Activated CD8-positive, alpha-beta memory T cell treated with anti-CD3 and anti-CD28 coated beads, Interleukin-2, amount 10 ng/mL, durations not matched to agents 7 days and 5 days (primary cell): ENCODE data around the gene KNSTRN. TPM values are rescaled to one million over a fixed set of nuclear protein-coding genes. Genes with fewer than 3 reads are reported as not detected.

Source experiments
- ATAC-seq: fragments of 150-1000 bp; cut with Tn5 transposase; one replicate; pipeline ENCODE4 v1.10.0; 2021; ENCODE audit warnings: moderate library complexity
- CTCF ChIA-PET: fragments of 350-600 bp; sonication (Branson Sonifier 250); formaldehyde crosslinking; loops from one replicate; lab custom pipeline; 2021; ENCODE audit warnings: antibody characterized with exemption; lab: Charles Lee
- DNase-seq: peaks from one replicate; pipeline ENCODE4 v3.0.0-alpha.2; 2020
- H3K27ac Mint-ChIP-seq: one replicate; pipeline ENCODE4 v1.8.0; 2021; ENCODE audit warnings: mild to moderate bottlenecking, mixed read lengths
- H3K27me3 Mint-ChIP-seq: one replicate; pipeline ENCODE4 v1.8.0; 2021; ENCODE audit warnings: mixed read lengths
- H3K36me3 Mint-ChIP-seq: one replicate; pipeline ENCODE4 v1.8.0; 2021; ENCODE audit warnings: mild to moderate bottlenecking, mixed read lengths
- H3K4me1 Mint-ChIP-seq: one replicate; pipeline ENCODE4 v1.8.0; 2021; ENCODE audit warnings: mixed read lengths
- H3K4me3 Mint-ChIP-seq: one replicate; pipeline ENCODE4 v1.8.0; 2021; ENCODE audit warnings: mild to moderate bottlenecking, moderate library complexity, mixed read lengths
- H3K9me3 Mint-ChIP-seq: one replicate; pipeline ENCODE4 v1.8.0; 2022; ENCODE audit warnings: low read depth, mixed read lengths
- total RNA-seq, 2 experiments: library from RNA; stranded (reverse); gene quantifications; one replicate each; pipeline ENCODE4 v1.2.3, GENCODE V29; 2021

KNSTRN gene
- total RNA-seq, 2 experiments from 2014 or later, result 77.1 to 82.0 TPM

DNA sequence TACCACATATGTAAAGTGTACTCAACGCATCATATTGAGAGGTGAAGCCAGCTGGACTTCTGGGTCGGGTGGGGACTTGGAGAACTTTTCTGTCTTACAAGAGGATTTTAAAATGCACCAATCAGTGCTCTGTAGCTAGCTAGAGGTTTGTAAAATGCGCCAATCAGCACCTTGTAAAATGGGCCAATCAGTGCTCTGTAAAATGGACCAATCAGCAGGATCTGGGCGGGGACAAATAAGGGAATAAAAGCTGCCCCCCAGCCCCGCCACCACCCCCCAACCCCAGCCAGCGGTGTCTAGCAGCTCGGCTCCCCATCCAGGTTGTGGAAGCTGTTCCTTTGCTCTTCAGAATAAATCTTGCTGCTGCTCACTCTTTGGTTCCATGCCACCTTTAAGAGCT is 16.8 kb downstream of the KNSTRN start:
- no peak for DNase-seq
- no peak overlapping the region for H3K4me3 Mint-ChIP-seq
- CTCF ChIA-PET, result interaction anchor here (1.4 to 1.6 kb wide), 3 partner anchors 32 to 92 kb away, joined by 3 to 6 read pairs (median 5); partner anchors contain the start of gene PLCB2

GRCh38 chr15:40405501-40406381 is 23.2 kb downstream of the KNSTRN start, which contains the start of gene IVD:
Gene IVD (plus strand): TSS chr15:40405795. CDS start chr15:40405828, 33 bp downstream.
- Mint-ChIP-seq H3K4me1 (peaks cover 54% of the 10 kb centered on the region), H3K9me3 (no peaks in the 10 kb centered on the region), H3K4me3 (peak within 1 kb of the TSS; percentile 76), H3K36me3 (peaks cover 18% of the 10 kb centered on the region), H3K27ac (peak within 1 kb of the TSS; percentile 90), H3K27me3 (no peaks in the 10 kb centered on the region)
- peak; percentile 97 for DNase-seq
- CTCF ChIA-PET, result interaction anchor here (0.7 to 4.7 kb wide), 15 partner anchors 9 to 188 kb away, joined by 3 to 25 read pairs (median 4); partner anchors contain the start of genes BAHD1 and PLCB2
- peak; percentile 99 for ATAC-seq

More for the DNA sequence above, 16.8 kb downstream of the KNSTRN start:
- peaks cover 34% of the 10 kb centered on the region for H3K4me1 Mint-ChIP-seq
- H3K27me3 Mint-ChIP-seq, result no peaks in the 10 kb centered on the region
- no peak overlapping the region for H3K27ac Mint-ChIP-seq
- peaks cover 20% of the 10 kb centered on the region for H3K36me3 Mint-ChIP-seq
- H3K9me3 Mint-ChIP-seq, result no peaks in the 10 kb centered on the region
- no peak for ATAC-seq

DNA sequence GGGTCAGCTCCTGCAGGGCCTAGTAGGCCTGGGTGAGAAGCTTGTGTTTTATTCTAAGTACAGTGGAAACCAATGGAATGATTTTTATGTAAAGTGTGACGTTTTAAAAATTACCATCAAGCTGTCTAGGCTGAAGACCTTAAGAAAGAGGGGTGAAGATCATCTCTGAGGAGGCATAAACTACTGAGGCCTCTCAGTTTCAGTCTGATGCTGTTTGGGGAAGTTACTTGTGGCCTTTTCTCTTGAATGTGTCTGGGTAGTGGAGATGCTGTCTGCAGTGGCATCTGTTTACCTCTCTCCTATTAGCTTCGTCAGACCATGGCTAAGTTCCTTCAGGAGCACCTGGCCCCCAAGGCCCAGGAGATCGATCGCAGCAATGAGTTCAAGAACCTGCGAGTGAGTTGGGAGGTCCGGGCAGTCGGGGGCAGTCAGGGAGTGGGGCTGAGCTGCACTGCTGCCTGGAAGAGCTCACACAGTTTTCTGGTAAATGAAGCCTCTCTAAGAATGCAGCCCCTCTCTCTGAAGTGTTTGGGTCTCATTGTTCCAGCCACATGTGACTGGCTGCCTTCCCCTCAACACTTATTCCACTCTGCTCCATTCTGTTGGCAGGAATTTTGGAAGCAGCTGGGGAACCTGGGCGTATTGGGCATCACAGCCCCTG is 24.9 kb downstream of the KNSTRN start:
- no peaks in the 10 kb centered on the region for H3K9me3 Mint-ChIP-seq
- H3K36me3 Mint-ChIP-seq, result peaks cover 30% of the 10 kb centered on the region
- H3K27me3 Mint-ChIP-seq, result no peaks in the 10 kb centered on the region
- peak overlapping the region; percentile 44 for H3K4me3 Mint-ChIP-seq
- CTCF ChIA-PET, result interaction anchor here (0.6 to 4.7 kb wide), 8 partner anchors 10 to 182 kb away, joined by 3 to 24 read pairs (median 4); partner anchors contain the start of gene BAHD1
- H3K4me1 Mint-ChIP-seq, result peaks cover 54% of the 10 kb centered on the region
- DNase-seq (no peak), ATAC-seq (no peak)
- H3K27ac Mint-ChIP-seq, result peak overlapping the region; percentile 73

DNA sequence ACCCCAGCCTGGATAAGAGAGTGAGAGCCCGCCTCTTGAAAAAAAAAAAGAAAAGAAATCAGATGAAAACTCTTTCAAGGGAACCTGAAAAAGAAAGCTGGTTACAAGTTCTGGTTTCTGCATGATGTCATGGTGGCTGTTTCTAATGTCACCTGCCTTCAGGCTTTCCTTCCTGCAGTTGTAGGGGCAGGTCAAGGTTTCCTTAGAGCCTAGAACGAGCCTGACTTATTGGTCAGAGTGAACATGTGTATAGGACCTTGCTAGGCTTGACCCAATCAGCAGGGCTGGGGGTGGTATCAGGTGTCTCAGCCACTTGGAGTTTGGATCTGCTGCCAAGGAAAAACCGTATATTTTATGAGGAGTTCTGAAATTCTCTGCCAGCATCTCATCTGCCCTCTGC is 26.8 kb downstream of the KNSTRN start:
- CTCF ChIA-PET, result interaction anchor here (0.6 to 2.7 kb wide), 3 partner anchors 72 to 130 kb away, joined by 3 to 6 read pairs (median 3); partner anchors contain the start of gene INAFM2
- no peak for ATAC-seq
- peak overlapping the region; percentile 52 for H3K27ac Mint-ChIP-seq

DNA sequence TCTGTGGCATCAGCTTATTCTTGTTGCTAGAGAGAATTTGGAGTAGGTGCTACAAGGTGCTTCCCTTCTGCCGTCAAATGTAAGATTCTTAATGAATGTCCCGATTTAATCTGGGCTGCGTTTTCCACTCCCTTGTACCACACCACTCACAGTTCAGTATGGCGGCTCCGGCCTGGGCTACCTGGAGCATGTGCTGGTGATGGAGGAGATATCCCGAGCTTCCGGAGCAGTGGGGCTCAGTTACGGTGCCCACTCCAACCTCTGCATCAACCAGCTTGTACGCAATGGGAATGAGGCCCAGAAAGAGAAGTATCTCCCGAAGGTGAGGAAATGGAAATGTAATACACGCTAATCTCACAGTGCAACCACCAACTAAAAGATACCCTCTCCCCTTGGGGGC is 28.0 kb downstream of the KNSTRN start:
- no peak overlapping the region for H3K27ac Mint-ChIP-seq

More for the DNA sequence above, 26.8 kb downstream of the KNSTRN start:
- DNase-seq, result no peak
- Mint-ChIP-seq H3K27me3 (no peaks in the 10 kb centered on the region), H3K36me3 (peaks cover 31% of the 10 kb centered on the region), H3K4me1 (peaks cover 45% of the 10 kb centered on the region), H3K9me3 (no peaks in the 10 kb centered on the region), H3K4me3 (no peak overlapping the region)

DNA sequence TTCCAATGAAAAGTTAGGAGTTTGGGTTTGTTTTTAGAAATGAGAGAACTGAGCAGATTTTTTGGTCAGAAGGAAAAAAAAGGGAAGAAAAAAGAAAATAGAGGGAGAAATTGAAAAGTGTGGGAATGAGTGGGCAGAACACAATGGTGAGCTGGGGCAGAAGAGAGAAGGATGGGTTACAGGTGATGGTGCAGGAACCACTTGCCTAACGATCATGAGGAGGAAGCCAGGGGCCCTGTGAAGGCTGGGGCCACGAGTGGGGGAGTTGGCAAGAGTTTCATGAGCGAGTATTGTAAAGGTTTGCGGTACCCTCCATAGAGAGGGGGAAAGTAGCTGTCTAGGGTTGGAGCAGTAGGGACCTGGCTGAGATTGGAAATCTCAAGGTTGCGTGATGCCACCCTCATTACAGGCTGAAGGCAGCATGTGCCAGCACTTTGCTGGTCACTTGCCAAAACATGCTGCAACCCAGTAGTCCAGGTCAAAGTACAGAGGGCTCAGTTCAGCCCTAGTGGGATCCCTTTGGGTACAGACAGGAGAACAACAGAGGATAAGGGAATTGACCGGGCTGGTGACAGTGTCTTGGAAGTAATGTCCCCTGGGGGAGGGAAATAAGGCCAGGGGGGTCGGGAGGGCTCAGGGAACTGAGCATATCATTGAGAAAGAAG is 29.7 kb downstream of the KNSTRN start:
- DNase-seq, result no peak
- no peak for ATAC-seq
- H3K4me3 Mint-ChIP-seq, result no peak overlapping the region
- no peaks in the 10 kb centered on the region for H3K27me3 Mint-ChIP-seq
- H3K36me3 Mint-ChIP-seq, result peaks cover 34% of the 10 kb centered on the region
- H3K27ac Mint-ChIP-seq, result no peak overlapping the region
- H3K9me3 Mint-ChIP-seq, result no peaks in the 10 kb centered on the region
- H3K4me1 Mint-ChIP-seq, result peaks cover 24% of the 10 kb centered on the region
- CTCF ChIA-PET, result interaction anchor here (1.3 to 2.7 kb wide), 5 partner anchors 10 to 129 kb away, joined by 3 to 8 read pairs (median 5); partner anchors contain the start of gene ANKRD63

More for the DNA sequence above, 28.0 kb downstream of the KNSTRN start:
- no peak for DNase-seq
- H3K4me1 Mint-ChIP-seq, result peaks cover 35% of the 10 kb centered on the region
- CTCF ChIA-PET, result interaction anchor here (0.8 to 2.7 kb wide), 5 partner anchors 11 to 73 kb away, joined by 3 to 6 read pairs (median 3); no protein-coding TSS in a partner anchor
- H3K36me3 Mint-ChIP-seq, result peaks cover 32% of the 10 kb centered on the region
- no peak overlapping the region for H3K4me3 Mint-ChIP-seq
- no peak for ATAC-seq
- H3K9me3 Mint-ChIP-seq, result no peaks in the 10 kb centered on the region
- H3K27me3 Mint-ChIP-seq, result no peaks in the 10 kb centered on the region

- Mint-ChIP-seq H3K4me1 (peaks cover 17% of the 10 kb centered on the region), H3K27me3 (no peaks in the 10 kb centered on the region), H3K27ac (no peak overlapping the region), H3K9me3 (no peaks in the 10 kb centered on the region), H3K36me3 (peaks cover 36% of the 10 kb centered on the region), H3K4me3 (no peak overlapping the region)
- no peak for DNase-seq
- CTCF ChIA-PET, result interaction anchor here (1.3 to 2.2 kb wide), 2 partner anchors 10 to 130 kb away, joined by 3 to 8 read pairs; partner anchors contain the start of gene ANKRD63
- no peak for ATAC-seq
Measured at GRCh38 chr15:40413036-40413435, 30.5 kb downstream of the KNSTRN start.

- no peaks in the 10 kb centered on the region for H3K9me3 Mint-ChIP-seq
- CTCF ChIA-PET, result interaction anchor here (1.1 to 1.8 kb wide), 2 partner anchors 46 to 70 kb away, joined by 5 to 6 read pairs; no protein-coding TSS in a partner anchor
- DNase-seq (no peak), ATAC-seq (no peak)
- peaks cover 3% of the 10 kb centered on the region for H3K4me1 Mint-ChIP-seq
- H3K27me3 Mint-ChIP-seq, result no peaks in the 10 kb centered on the region
- H3K27ac Mint-ChIP-seq, result no peak overlapping the region
- no peak overlapping the region for H3K4me3 Mint-ChIP-seq
- H3K36me3 Mint-ChIP-seq, result peaks cover 31% of the 10 kb centered on the region
Measured at GRCh38 chr15:40414816-40415215, 32.3 kb downstream of the KNSTRN start.

DNA sequence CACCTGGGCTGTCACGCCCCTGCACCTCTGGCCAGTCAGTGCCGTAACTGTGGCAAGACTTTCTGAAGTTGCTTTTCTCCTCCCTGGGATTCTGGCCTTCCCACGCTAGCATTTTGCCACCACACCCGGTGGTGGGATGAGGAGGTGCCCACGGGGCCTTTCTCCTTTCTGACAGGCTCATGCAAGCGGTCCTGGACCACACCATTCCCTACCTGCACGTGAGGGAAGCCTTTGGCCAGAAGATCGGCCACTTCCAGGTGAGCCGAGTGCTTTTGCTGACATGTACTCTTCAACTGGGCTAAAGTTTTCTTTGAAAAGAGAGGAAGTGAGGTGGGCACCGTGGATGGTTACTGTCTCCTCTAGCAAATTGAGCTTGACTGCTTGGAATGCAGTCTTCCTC is 32.7 kb downstream of the KNSTRN start:
- Mint-ChIP-seq H3K4me1 (no peaks in the 10 kb centered on the region), H3K36me3 (peaks cover 29% of the 10 kb centered on the region), H3K4me3 (no peak overlapping the region), H3K27ac (no peak overlapping the region), H3K27me3 (no peaks in the 10 kb centered on the region), H3K9me3 (no peaks in the 10 kb centered on the region)
- no peak for DNase-seq
- no peak for ATAC-seq
- CTCF ChIA-PET, result interaction anchor here (1.8 to 13.9 kb wide), 2 partner anchors 47 to 76 kb away, joined by 6 to 235 read pairs; partner anchors contain the start of gene CCDC9B

DNA sequence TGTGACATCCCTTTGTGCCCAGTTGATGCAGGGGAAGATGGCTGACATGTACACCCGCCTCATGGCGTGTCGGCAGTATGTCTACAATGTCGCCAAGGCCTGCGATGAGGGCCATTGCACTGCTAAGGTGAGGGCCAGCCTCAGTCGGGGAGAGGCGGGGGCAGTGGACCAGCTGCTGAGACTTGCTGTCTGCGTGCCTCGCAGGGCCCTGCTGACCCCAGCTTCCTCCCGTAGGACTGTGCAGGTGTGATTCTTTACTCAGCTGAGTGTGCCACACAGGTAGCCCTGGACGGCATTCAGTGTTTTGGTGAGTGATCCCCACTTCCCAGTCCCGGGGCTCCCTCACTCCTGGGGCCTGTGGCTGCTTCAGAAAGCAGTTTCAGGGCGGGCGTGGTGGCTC is 33.5 kb downstream of the KNSTRN start:
- H3K36me3 Mint-ChIP-seq, result peaks cover 21% of the 10 kb centered on the region
- H3K27me3 Mint-ChIP-seq, result no peaks in the 10 kb centered on the region
- no peak for DNase-seq
- CTCF ChIA-PET, result interaction anchor here (10.0 to 13.9 kb wide), 2 partner anchors 48 to 77 kb away, joined by 138 to 235 read pairs; partner anchors contain the start of gene CCDC9B
- ATAC-seq, result no peak
- H3K27ac Mint-ChIP-seq, result no peak overlapping the region
- no peaks in the 10 kb centered on the region for H3K9me3 Mint-ChIP-seq
- H3K4me3 Mint-ChIP-seq, result no peak overlapping the region
- H3K4me1 Mint-ChIP-seq, result no peaks in the 10 kb centered on the region

GRCh38 chr15:40418126-40418525 is 35.6 kb downstream of the KNSTRN start:
- H3K27me3 Mint-ChIP-seq, result no peaks in the 10 kb centered on the region
- DNase-seq (no peak), ATAC-seq (no peak)
- H3K4me1 Mint-ChIP-seq, result peaks cover 7% of the 10 kb centered on the region
- no peaks in the 10 kb centered on the region for H3K9me3 Mint-ChIP-seq
- CTCF ChIA-PET, result interaction anchor here (1.0 to 13.9 kb wide), 4 partner anchors 14 to 89 kb away, joined by 3 to 235 read pairs (median 70); partner anchors contain the start of gene CCDC9B
- no peak overlapping the region for H3K27ac Mint-ChIP-seq
- H3K36me3 Mint-ChIP-seq, result peaks cover 7% of the 10 kb centered on the region
- H3K4me3 Mint-ChIP-seq, result no peak overlapping the region

DNA sequence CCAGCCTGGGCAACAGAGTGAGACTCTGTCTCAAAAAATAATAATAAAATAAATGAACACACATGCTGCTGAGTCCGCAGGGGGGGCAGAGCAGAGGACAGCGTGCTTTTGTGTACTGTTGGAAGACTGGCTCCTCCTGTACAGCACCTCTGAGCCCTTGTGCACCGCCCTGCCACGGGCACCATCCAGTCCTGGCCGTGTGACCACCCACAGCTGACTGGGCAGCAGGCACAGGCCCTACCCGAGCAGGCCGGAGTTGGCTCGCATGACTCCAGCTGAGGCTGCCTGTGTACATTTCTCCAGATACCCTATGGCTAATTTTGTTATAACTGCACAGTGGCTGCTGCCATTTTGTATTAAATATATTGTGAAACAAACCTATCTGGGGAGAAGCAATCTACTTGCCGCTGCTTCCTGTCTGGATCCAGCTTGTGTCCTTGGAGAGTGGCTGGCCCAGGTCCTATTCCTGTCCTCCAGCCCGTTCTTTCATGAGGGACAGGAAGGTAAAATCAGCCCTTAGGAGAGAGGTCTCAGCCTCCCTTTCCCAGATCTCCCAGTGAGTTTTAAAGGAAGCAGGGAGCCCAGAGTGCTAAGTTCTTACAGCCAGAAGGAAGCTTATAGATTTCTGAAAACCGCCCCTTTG is 37.7 kb downstream of the KNSTRN start:
- Mint-ChIP-seq H3K27me3 (no peaks in the 10 kb centered on the region), H3K36me3 (peaks cover 7% of the 10 kb centered on the region), H3K4me3 (no peak overlapping the region), H3K9me3 (no peaks in the 10 kb centered on the region), H3K4me1 (peaks cover 7% of the 10 kb centered on the region), H3K27ac (no peak overlapping the region)
- no peak for DNase-seq
- ATAC-seq, result no peak
- CTCF ChIA-PET, result interaction anchor here (0.8 to 13.9 kb wide), 7 partner anchors 13 to 141 kb away, joined by 3 to 235 read pairs (median 18); partner anchors contain the start of genes CCDC9B, IVD and KNSTRN
